ENCODE results near the gene ARHGAP33. TPM values are rescaled to one million over a fixed set of nuclear protein-coding genes. Genes with fewer than 3 reads are reported as not detected.
A peak's percentile ranks its signal among the peaks of the same experiment; 100 is the strongest.
"Not testable (repeated sequence)": the region's sequence is repeated elsewhere in the genome, so short reads cannot be mapped to it uniquely, and the experiment has no call there.

ARHGAP33 gene
- total RNA-seq, 1 donor from 2014 or later, result under 0.01 TPM

DNA sequence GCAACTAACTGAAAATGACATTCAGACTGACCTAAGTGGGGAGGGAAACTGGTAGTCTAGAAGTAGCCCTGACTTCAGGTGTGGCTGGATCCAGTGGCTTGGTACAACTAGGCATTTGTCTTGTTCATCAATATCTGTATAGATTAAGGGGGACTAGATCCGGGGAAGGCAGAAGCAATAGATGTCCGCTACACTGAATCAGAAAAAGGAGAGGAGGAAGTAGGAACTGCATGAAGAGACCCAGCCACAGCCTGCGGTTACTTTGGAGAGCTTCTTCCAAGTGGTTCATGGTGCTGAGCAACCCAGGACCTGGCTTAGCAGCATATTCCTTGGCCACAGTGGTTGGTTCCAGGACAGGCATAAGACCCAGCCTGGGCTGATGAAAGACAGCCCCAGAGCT is 47.2 kb downstream of the ARHGAP33 start:
- no peak overlapping the region for H3K4me3 ChIP-seq (ENCODE audit: low read depth, low read length)
- TF ChIP-seq, protein P1, sequence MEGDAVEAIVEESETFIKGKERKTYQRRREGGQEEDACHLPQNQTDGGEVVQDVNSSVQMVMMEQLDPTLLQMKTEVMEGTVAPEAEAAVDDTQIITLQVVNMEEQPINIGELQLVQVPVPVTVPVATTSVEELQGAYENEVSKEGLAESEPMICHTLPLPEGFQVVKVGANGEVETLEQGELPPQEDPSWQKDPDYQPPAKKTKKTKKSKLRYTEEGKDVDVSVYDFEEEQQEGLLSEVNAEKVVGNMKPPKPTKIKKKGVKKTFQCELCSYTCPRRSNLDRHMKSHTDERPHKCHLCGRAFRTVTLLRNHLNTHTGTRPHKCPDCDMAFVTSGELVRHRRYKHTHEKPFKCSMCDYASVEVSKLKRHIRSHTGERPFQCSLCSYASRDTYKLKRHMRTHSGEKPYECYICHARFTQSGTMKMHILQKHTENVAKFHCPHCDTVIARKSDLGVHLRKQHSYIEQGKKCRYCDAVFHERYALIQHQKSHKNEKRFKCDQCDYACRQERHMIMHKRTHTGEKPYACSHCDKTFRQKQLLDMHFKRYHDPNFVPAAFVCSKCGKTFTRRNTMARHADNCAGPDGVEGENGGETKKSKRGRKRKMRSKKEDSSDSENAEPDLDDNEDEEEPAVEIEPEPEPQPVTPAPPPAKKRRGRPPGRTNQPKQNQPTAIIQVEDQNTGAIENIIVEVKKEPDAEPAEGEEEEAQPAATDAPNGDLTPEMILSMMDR (IDR thresholded peaks at IDR 0.05; ENCODE audit: insufficient read depth, low read length, severe bottlenecking), result no peak
- no peak for DNase-seq (ENCODE audit: low read depth)
- H3K36me3 ChIP-seq (ENCODE audit: control insufficient read depth, insufficient read depth, low read length), result no peaks in the 10 kb centered on the region
- no peak for FAIRE-seq
- peaks cover 2% of the 10 kb centered on the region for H3K27me3 ChIP-seq (ENCODE audit: control insufficient read depth, insufficient read depth, low read length)

DNA sequence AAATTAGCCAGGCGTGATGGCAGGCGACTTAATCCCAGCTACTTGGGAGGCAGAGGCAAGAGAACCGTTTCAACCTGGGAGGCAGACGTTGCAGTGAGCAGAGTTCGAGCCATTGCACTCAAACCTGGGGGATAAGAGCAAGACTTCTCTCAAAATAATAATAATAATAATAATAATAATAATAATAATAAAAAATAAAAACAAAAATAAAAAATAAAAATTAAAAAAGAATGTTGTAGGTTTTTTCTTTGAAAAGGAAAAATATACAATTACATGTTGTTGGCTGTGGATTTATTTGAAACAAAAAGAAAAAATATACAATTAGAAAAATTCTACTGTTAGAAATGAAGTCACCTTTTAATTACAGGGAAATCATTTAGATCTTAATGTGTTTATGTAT is 48.8 kb downstream of the ARHGAP33 start:
- DNase-seq (ENCODE audit: low read depth), result no peak
- TF ChIP-seq, protein P1 (IDR thresholded peaks at IDR 0.05; ENCODE audit: insufficient read depth, low read length, severe bottlenecking), result no peak
- H3K4me3 ChIP-seq (ENCODE audit: low read depth, low read length), result no peak overlapping the region
- no peak for FAIRE-seq
- H3K27me3 ChIP-seq (ENCODE audit: control insufficient read depth, insufficient read depth, low read length), result no peaks in the 10 kb centered on the region
- no peaks in the 10 kb centered on the region for H3K36me3 ChIP-seq (ENCODE audit: control insufficient read depth, insufficient read depth, low read length)

DNA sequence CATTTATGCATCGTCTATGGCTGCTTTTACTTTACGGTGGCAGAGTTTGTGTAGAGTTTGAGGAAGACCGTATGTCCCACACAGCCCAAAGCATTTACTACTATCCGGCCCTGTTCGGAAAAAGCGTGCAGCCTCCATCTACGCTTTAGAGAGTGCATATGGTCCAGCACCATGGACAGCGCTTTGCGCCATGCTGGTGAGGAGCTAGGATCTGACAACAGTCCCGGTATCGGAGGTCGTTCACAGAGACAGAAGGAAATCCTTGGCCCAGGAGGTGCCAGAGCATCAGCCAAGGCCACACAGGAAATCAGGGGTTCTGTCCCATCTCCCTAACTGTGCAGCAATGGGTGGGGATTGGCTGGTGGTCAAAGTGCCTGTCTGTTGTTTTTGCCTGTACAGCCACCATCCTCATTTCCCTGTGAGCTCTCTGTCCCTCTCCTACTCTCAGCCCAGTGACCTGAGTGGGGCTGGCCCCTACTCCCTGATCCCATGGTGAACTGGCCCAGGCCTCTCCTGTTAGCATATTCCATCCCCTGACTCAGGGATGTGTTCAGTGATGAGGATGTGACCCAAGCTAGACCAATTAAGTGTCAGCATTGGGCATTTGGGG is 53.4 kb downstream of the ARHGAP33 start:
- Histone ChIP-seq H3K27me3 (ENCODE audit: control insufficient read depth, insufficient read depth, low read length) (no peaks in the 10 kb centered on the region), H3K36me3 (ENCODE audit: control insufficient read depth, insufficient read depth, low read length) (no peaks in the 10 kb centered on the region), H3K4me3 (ENCODE audit: low read depth, low read length) (no peak overlapping the region)
- FAIRE-seq (peak; percentile 13), DNase-seq (ENCODE audit: low read depth) (peak; percentile 35)
- TF ChIP-seq, protein P1 (IDR thresholded peaks at IDR 0.05; ENCODE audit: insufficient read depth, low read length, severe bottlenecking), result no peak

DNA sequence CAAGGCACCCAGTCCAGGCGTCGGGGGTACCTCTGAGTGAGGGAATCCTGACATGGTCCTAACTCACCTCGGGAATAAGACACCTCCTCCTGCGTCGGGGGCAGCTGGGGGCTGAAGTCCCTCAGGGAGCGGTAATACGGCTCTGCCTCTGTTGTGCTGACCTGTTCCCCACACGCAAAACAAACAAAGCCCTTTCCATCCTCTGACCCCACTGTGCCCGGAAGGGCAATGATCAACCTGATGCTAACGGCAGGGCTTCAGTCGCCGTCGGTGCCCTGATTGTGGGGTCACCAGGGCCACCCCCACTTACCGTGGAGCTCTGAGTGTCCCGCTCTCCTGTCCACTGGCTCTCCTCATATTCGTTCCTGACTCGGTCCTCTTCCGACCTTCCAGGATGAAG is 55.6 kb downstream of the ARHGAP33 start:
- no peak for FAIRE-seq

DNA sequence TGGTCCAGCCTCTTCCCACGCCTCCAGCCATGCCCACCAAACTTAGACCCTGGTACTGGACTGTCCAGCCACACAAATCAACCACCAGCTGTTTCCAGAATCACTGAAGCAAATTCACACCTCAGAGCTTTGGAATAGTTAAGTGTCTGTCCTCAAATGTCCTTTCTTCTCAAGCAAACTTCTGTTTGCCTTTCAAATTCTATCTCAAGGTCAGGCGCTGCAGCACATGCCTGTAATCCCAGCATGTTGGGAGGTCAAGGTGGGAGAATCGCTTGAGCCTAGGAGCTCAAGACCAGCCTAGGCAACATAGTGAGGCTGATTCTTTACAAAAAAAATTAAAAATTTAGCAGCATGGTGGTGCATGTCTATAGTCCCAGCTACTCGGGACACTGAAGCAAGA is 56.7 kb downstream of the ARHGAP33 start:
- no peak overlapping the region for H3K4me3 ChIP-seq (ENCODE audit: low read depth, low read length)
- TF ChIP-seq, protein P1 (IDR thresholded peaks at IDR 0.05; ENCODE audit: insufficient read depth, low read length, severe bottlenecking), result no peak
- no peaks in the 10 kb centered on the region for H3K27me3 ChIP-seq (ENCODE audit: control insufficient read depth, insufficient read depth, low read length)
- no peaks in the 10 kb centered on the region for H3K36me3 ChIP-seq (ENCODE audit: control insufficient read depth, insufficient read depth, low read length)
- DNase-seq (ENCODE audit: low read depth), result no peak
- FAIRE-seq, result no peak

More for the DNA sequence above, 55.6 kb downstream of the ARHGAP33 start:
- no peaks in the 10 kb centered on the region for H3K36me3 ChIP-seq (ENCODE audit: control insufficient read depth, insufficient read depth, low read length)
- no peak overlapping the region for H3K4me3 ChIP-seq (ENCODE audit: low read depth, low read length)
- TF ChIP-seq, protein P1 (IDR thresholded peaks at IDR 0.05; ENCODE audit: insufficient read depth, low read length, severe bottlenecking), result no peak
- no peak for DNase-seq (ENCODE audit: low read depth)
- no peaks in the 10 kb centered on the region for H3K27me3 ChIP-seq (ENCODE audit: control insufficient read depth, insufficient read depth, low read length)

DNA sequence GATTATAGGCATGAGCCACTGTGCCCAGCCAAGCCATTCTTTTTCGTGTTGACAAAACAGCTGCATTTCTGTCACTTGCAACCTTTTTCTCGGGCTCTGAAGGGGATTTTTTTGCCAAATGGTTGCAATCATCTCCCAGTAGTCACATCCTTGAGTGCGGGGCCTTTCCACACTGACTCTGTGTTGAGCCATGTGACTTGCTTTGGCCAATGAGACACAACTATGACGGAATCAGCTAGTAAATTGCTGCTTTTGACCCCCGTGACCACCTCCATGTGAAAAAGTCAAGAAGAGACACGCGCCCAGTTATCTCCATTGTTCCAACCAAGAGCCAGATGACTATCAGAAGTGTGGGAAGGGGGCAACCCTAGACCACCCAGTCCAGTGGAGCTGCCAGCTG is 58.6 kb downstream of the ARHGAP33 start:
- no peaks in the 10 kb centered on the region for H3K36me3 ChIP-seq (ENCODE audit: control insufficient read depth, insufficient read depth, low read length)
- TF ChIP-seq, protein P1 (IDR thresholded peaks at IDR 0.05; ENCODE audit: insufficient read depth, low read length, severe bottlenecking), result no peak
- no peaks in the 10 kb centered on the region for H3K27me3 ChIP-seq (ENCODE audit: control insufficient read depth, insufficient read depth, low read length)
- DNase-seq (ENCODE audit: low read depth) (no peak), FAIRE-seq (no peak)
- no peak overlapping the region for H3K4me3 ChIP-seq (ENCODE audit: low read depth, low read length)

DNA sequence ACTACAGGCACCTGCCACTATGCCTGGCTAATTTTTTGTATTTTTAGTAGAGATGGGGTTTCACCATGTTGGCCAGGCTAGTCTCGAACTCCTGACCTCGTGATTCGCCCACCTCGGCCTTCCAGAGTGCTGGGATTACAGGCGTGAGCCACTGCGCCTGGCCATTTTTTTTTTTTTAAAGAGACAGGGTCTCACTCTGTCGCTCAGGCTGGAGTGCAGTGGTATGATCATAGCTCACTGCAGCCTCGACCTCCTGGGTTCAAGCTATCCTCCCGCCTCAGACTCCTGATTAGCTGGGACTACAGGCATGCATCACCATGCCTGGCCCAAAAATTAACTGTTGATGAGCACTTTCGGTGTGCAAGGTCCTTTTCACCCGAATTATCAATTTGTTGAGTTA is 60.7 kb downstream of the ARHGAP33 start:
- not testable (repeated sequence) for H3K4me3 ChIP-seq (ENCODE audit: low read depth, low read length); H3K36me3 ChIP-seq (ENCODE audit: control insufficient read depth, insufficient read depth, low read length); DNase-seq (ENCODE audit: low read depth); H3K27me3 ChIP-seq (ENCODE audit: control insufficient read depth, insufficient read depth, low read length); FAIRE-seq

Data from bronchial epithelial cell (primary cell).